HepG2 (cell line): ENCODE data around the gene ILKAP. TPM values are rescaled to one million over a fixed set of nuclear protein-coding genes. Genes with fewer than 3 reads are reported as not detected.
A peak's percentile ranks its signal among the peaks of the same experiment; 100 is the strongest.

Source experiments
- HCFC1 ChIP-seq: fragments of 150-350 bp; IDR thresholded peaks from 2 replicates; pipeline ENCODE4 v1.6.1; 2014; ENCODE audit warnings: low read depth, low read length
- KDM2A ChIP-seq: sonication (generic); formaldehyde crosslinking; IDR thresholded peaks from 2 replicates; pipeline ENCODE4 v1.4.0; 2020; ENCODE audit warnings: low read depth, missing genetic modification reagents, borderline replicate concordance
- PITX1 ChIP-seq: sonication (generic); formaldehyde crosslinking; IDR thresholded peaks from 2 replicates; pipeline ENCODE4 v1.5.1; 2020; ENCODE audit warnings: mild to moderate bottlenecking, missing genetic modification reagents
- ZBTB7B ChIP-seq: sonication (generic); formaldehyde crosslinking; IDR thresholded peaks from 2 replicates; pipeline ENCODE4 v1.4.0; 2020; ENCODE audit warnings: missing genetic modification reagents
- ZEB1 ChIP-seq: IDR thresholded peaks from 2 replicates; pipeline ENCODE4 v1.6.1; 2012; ENCODE audit warnings: mild to moderate bottlenecking, low read depth, inconsistent platforms; ENCODE audit not compliant: insufficient replicate concordance
- ZNF329 ChIP-seq: sonication (generic); formaldehyde crosslinking; IDR thresholded peaks from 2 replicates; pipeline ENCODE4 v1.9.0; 2021; ENCODE audit warnings: low read depth, mild to moderate bottlenecking, missing genetic modification reagents
- ZNF547 ChIP-seq: sonication (generic); formaldehyde crosslinking; IDR thresholded peaks from 2 replicates; pipeline ENCODE4 v1.5.1; 2020; ENCODE audit warnings: mild to moderate bottlenecking, missing genetic modification reagents
- ZNF549 ChIP-seq: sonication (generic); formaldehyde crosslinking; IDR thresholded peaks from 2 replicates; pipeline ENCODE4 v1.5.0; 2020; ENCODE audit warnings: missing genetic modification reagents
- ZNF710 ChIP-seq: sonication (generic); formaldehyde crosslinking; IDR thresholded peaks from 2 replicates; pipeline ENCODE4 v1.5.0; 2020; ENCODE audit warnings: mild to moderate bottlenecking, missing genetic modification reagents, borderline replicate concordance
- ZNF777 ChIP-seq: sonication (generic); formaldehyde crosslinking; IDR thresholded peaks from 2 replicates; pipeline ENCODE4 v1.4.0; 2020; ENCODE audit warnings: missing genetic modification reagents
- ZSCAN29 ChIP-seq: sonication (generic); formaldehyde crosslinking; conservative IDR thresholded peaks from 2 replicates; pipeline ENCODE4 v1.4.0; 2020; ENCODE audit warnings: mild to moderate bottlenecking, missing genetic modification reagents
- polyA plus RNA-seq, 8 experiments: library from polyadenylated mRNA; depleted of rRNA in 3 of 8; stranded (reverse) in 7 of 8; unstranded in 1 of 8; fragments of >200 nt; fragmentation: Illumina TruSeq in 4 of 8; extraction: Trizol in 4 of 8; gene quantifications; 2 replicates each; pipeline versions ENCODE4 v1.2.1 to v1.2.3, GENCODE V29; 2011 to 2016; ENCODE audit warnings: low read depth in 4 of 8, missing spikeins in 1 of 8, mixed read lengths in 1 of 8; ENCODE audit not compliant: insufficient read depth in 1 of 8
- total RNA-seq, 5 experiments: library from RNA; depleted of rRNA; stranded (reverse); fragments of >200 nt; fragmentation: Illumina TruSeq; extraction: Trizol; gene quantifications; 2 replicates each; pipeline ENCODE4 v1.2.3, GENCODE V29; 2016; ENCODE audit warnings: low read depth in 1 of 5
- TF ChIP-seq, protein P1 (sequence below): sonication (generic); formaldehyde crosslinking; IDR thresholded peaks from 2 replicates; pipeline ENCODE4 v1.4.0; 2020; ENCODE audit warnings: missing genetic modification reagents
- TF ChIP-seq, protein P2 (sequence below): sonication (generic); formaldehyde crosslinking; IDR thresholded peaks from 2 replicates; pipeline ENCODE4 v1.4.0; 2020; ENCODE audit warnings: mild to moderate bottlenecking, missing genetic modification reagents

Gene ILKAP
- total and polyA plus RNA-seq, 2 of the 13 experiments (the other 11 are each of a cell fraction or from before 2014, with no cell fraction given) = 29.6 to 33.1 TPM

DNA sequence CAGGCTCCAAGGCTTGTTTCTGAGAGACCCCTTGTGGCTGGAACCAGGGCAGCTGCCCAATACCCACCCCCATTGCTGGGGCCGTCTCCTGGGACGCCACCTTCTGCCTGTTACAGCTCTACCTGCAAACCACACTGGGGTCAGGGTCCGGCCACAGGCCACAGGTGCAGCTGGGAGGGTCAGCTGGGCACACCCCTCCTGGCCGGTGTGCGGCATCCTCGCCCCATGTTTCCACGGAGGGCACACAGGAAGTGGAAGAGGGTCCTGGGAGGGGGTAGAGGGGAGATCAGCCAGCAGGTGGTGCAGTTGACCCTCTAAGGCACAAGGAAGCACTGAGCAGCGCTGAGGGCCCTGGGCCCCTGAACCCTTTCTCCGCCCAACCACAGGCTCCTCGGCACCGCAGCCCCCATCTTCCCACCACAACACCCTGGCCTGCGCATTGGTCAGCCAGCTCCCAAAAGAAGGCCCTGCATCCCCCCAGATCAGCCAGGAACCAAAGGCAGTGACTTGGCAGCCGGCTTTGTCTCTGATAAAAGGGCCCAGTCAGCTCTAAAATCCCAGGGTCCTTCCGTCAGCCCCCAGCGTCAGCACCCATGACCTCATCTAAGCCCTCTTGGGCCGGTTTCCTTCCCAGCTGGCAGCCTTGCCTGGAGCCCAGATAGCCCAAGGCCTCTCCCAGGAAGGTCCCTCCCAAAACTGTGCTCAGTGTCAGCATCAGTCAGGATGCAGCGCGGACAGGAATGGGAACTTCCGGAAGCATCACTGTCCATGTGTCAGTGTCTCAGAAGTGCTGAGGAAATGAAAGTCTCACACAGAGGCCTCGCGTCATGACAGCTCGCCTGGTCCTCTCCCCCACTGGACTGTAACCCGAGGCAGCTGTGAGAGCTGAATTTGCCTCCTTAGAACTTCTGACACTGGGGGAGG, 43.0 kb downstream of the ILKAP start (continued):
- TF ChIP-seq, protein P1, sequence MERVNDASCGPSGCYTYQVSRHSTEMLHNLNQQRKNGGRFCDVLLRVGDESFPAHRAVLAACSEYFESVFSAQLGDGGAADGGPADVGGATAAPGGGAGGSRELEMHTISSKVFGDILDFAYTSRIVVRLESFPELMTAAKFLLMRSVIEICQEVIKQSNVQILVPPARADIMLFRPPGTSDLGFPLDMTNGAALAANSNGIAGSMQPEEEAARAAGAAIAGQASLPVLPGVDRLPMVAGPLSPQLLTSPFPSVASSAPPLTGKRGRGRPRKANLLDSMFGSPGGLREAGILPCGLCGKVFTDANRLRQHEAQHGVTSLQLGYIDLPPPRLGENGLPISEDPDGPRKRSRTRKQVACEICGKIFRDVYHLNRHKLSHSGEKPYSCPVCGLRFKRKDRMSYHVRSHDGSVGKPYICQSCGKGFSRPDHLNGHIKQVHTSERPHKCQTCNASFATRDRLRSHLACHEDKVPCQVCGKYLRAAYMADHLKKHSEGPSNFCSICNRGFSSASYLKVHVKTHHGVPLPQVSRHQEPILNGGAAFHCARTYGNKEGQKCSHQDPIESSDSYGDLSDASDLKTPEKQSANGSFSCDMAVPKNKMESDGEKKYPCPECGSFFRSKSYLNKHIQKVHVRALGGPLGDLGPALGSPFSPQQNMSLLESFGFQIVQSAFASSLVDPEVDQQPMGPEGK = 0 out of 2 replicates have a peak, but pooled peaks have one; percentile 20
- TF ChIP-seq KDM2A = no peak
- 0 out of 2 replicates have a peak, but pooled peaks have one; percentile 34 for TF ChIP-seq ZNF710 (CRISPR knock-in tag)
- TF ChIP-seq ZNF549 = no peak
- TF ChIP-seq PITX1 (CRISPR knock-in tag) = peak; percentile 38; the same call in 1 of the 2 replicates
- peak; percentile 86; the same call in 1 of the 2 replicates for TF ChIP-seq ZNF329
- TF ChIP-seq ZSCAN29 (CRISPR knock-in tag) = 0 out of 2 replicates have a peak, but pooled peaks have one; percentile 19
- peak; percentile 62; the same call in 1 of the 2 replicates for TF ChIP-seq ZNF777 (CRISPR knock-in tag)
- 0 out of 2 replicates have a peak, but pooled peaks have one; percentile 6 for TF ChIP-seq ZNF547
- peak; percentile 56 for TF ChIP-seq ZEB1
- TF ChIP-seq ZBTB7B (CRISPR knock-in tag) = peak; percentile 86
- TF ChIP-seq, protein P2, sequence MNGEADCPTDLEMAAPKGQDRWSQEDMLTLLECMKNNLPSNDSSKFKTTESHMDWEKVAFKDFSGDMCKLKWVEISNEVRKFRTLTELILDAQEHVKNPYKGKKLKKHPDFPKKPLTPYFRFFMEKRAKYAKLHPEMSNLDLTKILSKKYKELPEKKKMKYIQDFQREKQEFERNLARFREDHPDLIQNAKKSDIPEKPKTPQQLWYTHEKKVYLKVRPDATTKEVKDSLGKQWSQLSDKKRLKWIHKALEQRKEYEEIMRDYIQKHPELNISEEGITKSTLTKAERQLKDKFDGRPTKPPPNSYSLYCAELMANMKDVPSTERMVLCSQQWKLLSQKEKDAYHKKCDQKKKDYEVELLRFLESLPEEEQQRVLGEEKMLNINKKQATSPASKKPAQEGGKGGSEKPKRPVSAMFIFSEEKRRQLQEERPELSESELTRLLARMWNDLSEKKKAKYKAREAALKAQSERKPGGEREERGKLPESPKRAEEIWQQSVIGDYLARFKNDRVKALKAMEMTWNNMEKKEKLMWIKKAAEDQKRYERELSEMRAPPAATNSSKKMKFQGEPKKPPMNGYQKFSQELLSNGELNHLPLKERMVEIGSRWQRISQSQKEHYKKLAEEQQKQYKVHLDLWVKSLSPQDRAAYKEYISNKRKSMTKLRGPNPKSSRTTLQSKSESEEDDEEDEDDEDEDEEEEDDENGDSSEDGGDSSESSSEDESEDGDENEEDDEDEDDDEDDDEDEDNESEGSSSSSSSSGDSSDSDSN (CRISPR knock-in tag) = peak; percentile 53; the same call in 1 of the 2 replicates
- no peak for TF ChIP-seq HCFC1
